OCI-LY1 (cell line): ENCODE results near the gene SUCO.

Experiments
- EZH2 ChIP-seq: fragments of 200-600 bp; sonication (generic), shearing (Covaris generic); IDR thresholded peaks from 2 replicates; pipeline ENCODE4 v1.8.0; 2017; ENCODE audit warnings: borderline replicate concordance, mixed run types, mild to moderate bottlenecking, antibody characterized with exemption, low read length, moderate library complexity, mixed read lengths
- TF ChIP-seq, protein P1 (sequence below): fragments of 200-600 bp; sonication (generic), shearing (Covaris generic); IDR thresholded peaks from 2 replicates; pipeline ENCODE4 v1.5.1; 2017; ENCODE audit warnings: mild to moderate bottlenecking, antibody characterized with exemption, low read length, moderate library complexity, mixed read lengths

DNA sequence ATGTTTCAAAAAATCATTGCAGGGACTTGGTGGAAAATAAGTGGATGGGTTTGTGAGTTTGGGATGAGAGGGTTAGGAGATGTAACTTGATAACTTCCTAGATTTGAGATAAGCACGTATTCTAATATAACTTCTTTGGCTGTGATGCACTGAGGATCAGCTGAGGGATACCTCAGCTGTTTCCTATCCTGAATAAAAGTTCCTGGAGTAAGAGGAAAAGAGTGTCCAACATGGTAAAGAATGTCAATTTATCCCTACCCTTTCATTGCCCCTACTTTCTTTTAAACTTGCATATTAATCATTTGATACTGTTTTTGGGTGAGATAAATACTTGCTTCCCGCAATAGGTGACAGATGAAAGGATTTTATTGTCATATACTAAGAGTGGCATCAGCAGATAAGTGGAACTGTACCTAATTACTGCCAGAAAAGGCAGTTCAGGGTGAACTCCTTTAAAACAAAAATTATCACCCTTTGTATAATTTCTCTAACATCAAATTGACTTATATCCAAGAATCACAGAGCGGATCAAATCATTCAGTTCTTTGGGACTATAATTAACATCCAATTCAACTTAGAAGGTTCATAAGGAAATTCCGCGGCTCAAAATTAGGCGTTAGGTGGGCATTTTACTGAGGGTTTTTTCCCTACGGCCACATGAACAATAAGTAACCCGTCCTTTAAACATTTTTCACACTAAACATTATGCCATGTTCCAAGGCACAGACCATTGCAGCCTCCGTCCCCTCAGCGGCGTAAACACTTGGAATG, 1.4 kb upstream of the SUCO start:
- TF ChIP-seq, protein P1, sequence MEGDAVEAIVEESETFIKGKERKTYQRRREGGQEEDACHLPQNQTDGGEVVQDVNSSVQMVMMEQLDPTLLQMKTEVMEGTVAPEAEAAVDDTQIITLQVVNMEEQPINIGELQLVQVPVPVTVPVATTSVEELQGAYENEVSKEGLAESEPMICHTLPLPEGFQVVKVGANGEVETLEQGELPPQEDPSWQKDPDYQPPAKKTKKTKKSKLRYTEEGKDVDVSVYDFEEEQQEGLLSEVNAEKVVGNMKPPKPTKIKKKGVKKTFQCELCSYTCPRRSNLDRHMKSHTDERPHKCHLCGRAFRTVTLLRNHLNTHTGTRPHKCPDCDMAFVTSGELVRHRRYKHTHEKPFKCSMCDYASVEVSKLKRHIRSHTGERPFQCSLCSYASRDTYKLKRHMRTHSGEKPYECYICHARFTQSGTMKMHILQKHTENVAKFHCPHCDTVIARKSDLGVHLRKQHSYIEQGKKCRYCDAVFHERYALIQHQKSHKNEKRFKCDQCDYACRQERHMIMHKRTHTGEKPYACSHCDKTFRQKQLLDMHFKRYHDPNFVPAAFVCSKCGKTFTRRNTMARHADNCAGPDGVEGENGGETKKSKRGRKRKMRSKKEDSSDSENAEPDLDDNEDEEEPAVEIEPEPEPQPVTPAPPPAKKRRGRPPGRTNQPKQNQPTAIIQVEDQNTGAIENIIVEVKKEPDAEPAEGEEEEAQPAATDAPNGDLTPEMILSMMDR = no peak
- TF ChIP-seq EZH2 = no peak
